Retinal pigment epithelial cell (primary cell): ENCODE results near the gene DDR2.

ENCODE experiments used
- DNase-seq: peaks from one replicate; pipeline ENCODE4 v3.0.0-alpha.2; 2010; ENCODE audit warnings: low read depth
- H3K4me3 ChIP-seq: 2 replicates; pipeline ENCODE4 v1.5.1; 2011; ENCODE audit warnings: mild to moderate bottlenecking, low read length, control low read depth, moderate library complexity
- TF ChIP-seq, protein P1 (sequence below): conservative IDR thresholded peaks from 2 replicates; pipeline ENCODE4 v1.5.1; 2011; ENCODE audit warnings: low read depth, low read length, control low read depth, inconsistent platforms

DDR2 gene

DNA sequence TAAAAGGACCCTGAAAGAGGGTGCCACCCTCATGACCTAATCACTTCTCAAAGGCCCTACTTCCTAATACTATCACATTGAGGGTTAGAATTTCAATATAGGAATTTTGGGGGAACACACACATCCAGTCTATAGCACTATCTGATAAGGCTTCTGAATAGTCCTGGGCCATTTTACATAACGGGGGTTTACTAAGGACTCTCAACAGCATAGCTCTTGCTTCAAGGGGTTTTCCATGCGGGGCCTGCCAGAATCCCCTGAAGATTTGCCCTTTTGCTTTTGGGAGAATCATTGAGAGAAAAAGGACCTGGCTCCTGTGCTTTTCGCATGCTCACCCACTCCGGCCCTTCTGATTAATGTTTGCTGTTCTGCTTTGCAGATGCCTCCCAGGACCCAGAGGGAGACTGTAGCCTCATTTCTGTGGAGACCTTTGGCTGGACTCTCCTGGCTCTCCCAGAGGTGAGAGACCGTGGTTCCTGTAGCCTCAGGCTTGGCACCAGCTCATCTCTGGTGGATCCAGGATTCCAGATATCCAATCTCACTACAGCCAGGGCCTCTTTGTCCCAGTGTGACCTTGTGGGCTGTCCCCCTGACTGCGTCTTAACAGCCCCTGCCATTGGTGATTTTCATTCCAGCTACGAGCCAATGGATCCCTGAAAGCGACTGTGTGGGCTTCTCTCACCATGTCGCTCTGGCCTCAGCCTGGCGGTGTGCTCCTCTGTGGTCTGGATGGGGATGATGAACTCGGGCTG is 72.6 kb downstream of the DDR2 start:
- H3K4me3 ChIP-seq = no peak overlapping the region
- TF ChIP-seq, protein P1, sequence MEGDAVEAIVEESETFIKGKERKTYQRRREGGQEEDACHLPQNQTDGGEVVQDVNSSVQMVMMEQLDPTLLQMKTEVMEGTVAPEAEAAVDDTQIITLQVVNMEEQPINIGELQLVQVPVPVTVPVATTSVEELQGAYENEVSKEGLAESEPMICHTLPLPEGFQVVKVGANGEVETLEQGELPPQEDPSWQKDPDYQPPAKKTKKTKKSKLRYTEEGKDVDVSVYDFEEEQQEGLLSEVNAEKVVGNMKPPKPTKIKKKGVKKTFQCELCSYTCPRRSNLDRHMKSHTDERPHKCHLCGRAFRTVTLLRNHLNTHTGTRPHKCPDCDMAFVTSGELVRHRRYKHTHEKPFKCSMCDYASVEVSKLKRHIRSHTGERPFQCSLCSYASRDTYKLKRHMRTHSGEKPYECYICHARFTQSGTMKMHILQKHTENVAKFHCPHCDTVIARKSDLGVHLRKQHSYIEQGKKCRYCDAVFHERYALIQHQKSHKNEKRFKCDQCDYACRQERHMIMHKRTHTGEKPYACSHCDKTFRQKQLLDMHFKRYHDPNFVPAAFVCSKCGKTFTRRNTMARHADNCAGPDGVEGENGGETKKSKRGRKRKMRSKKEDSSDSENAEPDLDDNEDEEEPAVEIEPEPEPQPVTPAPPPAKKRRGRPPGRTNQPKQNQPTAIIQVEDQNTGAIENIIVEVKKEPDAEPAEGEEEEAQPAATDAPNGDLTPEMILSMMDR = no peak
- DNase-seq = no peak

DNA sequence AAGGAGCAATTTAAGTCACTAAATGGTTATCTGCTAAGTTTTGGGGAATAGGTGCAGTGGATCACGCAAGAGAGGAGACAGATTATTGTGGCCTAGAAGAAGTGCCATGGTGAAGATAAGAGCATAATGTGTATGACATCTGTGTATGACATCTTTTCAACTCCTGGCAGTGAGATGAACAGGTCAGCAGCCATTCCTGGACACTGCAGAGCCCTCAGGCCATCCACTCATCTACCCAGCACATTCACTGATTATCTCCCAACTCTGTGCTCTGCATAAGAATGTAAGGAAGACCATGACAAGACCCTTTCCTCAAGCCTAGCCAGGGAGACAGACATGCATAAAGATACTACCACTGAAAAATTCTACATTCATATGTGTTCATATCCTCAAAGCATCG is 73.7 kb downstream of the DDR2 start:
- TF ChIP-seq, protein P1 = no peak
- DNase-seq = no peak
- no peak overlapping the region for H3K4me3 ChIP-seq

DNA sequence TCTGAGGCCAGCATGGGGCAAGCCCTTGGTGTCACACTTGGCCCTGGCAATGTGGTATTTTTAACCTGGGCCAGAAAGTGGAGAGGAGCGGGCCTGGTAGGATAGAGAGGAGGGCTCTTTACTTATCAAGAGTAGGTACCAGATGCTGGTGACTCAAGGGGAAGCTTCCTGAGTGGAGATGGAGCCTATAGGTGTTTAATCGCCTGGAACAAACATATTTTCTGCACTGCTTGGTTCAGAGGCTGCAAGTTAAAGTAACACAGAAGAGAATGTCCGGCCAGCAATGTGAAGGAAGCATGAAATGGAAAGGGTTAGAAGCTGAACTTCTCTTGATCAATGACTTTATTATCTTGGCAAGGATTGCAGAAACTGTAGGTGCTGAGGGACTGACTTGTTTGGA is 74.3 kb downstream of the DDR2 start:
- TF ChIP-seq, protein P1 = no peak
- H3K4me3 ChIP-seq = no peak overlapping the region
- no peak for DNase-seq

DNA sequence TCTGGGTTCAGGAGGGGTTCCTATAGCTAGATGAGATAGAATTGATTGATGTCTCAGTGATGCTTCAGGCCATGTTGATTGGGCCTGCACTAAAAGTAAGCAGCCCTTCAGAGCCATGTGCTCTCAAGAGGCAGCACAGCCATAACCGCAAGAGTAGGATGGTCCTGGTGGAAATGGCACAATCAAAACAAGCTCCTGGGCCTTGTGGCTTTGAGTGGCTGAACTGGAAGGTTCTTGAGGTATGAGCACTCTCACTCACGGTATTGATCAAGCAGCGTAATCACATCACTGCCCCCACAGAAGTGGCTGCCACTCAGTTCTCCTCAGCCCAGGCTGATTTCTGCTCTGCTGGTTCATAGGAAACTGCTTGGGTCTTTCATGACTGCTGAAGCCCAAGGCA is 76.0 kb downstream of the DDR2 start:
- H3K4me3 ChIP-seq = no peak overlapping the region
- DNase-seq = no peak

DNA sequence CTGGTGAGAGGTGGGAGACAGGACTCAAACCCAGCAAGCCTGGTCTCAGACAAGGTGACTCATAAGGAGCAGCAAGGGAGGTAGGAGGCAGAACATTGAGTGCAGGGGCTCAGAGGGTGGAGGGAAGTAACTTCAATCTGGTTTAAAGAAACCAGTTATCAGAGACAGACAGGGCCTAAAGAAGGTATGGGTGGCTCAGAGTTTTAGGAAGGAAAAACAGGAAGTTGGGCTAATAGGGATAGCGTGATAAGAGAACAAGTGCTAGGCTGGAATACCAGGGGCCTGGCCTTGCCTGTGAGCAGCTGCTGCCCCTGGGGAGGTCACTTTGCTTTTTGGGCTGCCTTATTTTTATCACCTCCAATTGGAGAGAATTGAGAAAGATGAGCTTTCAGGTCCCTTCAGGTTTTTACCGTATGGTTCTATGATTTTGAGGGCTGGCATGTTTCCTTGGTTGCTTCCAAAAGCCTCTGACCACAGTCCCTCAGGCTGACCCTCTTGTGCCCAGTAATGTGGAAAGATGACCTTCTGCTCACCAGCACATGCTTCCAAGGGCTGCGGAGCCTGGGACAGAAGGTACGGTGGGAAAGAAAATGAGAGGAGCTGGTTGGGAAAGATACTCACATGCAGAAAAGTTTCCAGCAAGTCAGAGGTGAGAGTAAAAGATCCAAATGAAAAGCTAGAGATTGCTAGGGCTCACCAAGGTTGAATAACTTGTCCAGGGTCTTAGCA is 77.0 kb downstream of the DDR2 start:
- H3K4me3 ChIP-seq = no peak overlapping the region
- TF ChIP-seq, protein P1 = no peak
- DNase-seq = no peak

More for the DNA sequence above, 76.0 kb downstream of the DDR2 start:
- TF ChIP-seq, protein P1 = no peak

DNA sequence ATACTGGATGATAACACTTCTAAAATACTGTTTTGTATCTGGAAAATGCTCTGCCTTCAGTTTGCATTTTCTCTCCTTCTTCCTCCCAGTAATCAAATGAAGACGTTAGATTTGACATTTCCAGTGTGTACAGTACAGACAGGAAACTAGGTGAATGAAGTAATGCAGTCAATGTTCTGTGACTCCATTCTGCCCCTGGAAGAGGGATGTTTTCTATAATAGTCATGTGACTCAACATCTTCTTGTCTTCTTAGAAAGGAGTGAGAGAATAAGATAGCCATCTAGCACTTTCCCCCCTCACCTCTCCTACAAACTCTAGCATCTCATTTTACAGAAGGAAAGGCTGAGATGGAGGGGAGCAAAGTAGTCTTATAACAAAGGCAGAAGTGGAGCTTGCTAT is 77.6 kb downstream of the DDR2 start:
- TF ChIP-seq, protein P1 = no peak
- no peak for DNase-seq
- no peak overlapping the region for H3K4me3 ChIP-seq

DNA sequence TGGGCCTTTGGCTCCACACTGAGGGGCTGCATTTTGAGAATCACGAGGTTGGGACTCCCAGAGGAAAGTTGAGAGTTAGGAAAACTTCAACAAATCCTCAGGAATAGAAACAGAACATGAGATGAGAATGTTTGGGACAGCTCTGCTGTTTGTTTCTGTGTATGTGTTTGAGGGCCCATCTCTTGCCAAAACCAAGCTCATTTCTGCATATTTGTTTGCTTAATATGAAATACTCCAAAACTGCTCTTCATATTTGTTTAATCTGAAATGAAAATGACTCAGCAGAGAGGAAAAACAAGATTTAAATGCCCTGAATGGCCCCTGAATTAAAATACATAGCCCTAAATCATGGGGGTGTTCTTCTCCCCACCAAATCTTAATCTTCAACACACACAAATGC is 78.1 kb downstream of the DDR2 start:
- TF ChIP-seq, protein P1 = no peak
- no peak overlapping the region for H3K4me3 ChIP-seq
- no peak for DNase-seq
